LNCAP (cell line): ENCODE measurements around the gene TRIM8.

Experiments used
- CTCF ChIP-seq: fragments of 450-650 bp; IDR thresholded peaks from 2 replicates; pipeline ENCODE4 v1.5.1; 2017; ENCODE audit warnings: mild to moderate bottlenecking

Gene TRIM8

GRCh38 chr10:102656026-102656425, 11.7 kb downstream of the TRIM8 start:
- no peak for TF ChIP-seq CTCF

- TF ChIP-seq CTCF, result no peak
Measured at GRCh38 chr10:102656791-102657371, 12.6 kb downstream of the TRIM8 start.

- no peak for TF ChIP-seq CTCF
Measured at GRCh38 chr10:102657451-102657850, 13.2 kb downstream of the TRIM8 start.

DNA sequence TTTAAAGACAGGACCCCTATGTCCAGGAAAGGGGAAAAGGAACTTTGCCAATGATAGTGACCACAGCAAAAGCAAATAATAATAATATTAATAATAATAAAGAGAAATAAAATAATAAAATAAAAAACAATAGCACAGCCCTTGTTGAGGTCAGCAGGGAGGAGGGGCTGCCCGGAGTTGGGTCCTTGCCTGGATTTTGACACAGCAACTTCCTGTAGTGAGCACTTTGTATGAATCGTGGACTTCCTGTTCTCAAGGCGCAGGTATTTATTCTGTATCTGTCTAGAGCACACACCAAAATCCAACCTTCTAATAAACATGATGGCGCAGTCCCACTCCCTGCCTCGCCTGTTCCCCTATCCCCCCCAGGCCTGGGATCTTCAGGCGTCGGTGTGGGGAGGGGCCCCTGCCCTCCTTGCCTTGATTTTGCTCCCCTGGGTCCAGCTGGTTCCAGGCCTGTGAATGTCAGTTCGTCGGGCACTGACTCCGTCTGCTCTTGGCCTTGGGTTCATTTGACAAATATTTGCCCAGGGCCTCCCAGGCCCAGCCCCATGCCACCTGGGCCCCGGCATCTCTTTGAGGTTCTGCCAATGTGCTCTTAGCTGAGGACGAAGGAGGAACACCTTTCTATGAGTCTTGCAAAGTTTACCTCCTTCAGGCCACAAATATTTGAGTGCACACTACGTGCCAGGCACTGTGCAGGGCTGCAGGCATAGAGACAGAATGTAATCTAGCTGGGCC, 13.9 kb downstream of the TRIM8 start:
- no peak for TF ChIP-seq CTCF

DNA sequence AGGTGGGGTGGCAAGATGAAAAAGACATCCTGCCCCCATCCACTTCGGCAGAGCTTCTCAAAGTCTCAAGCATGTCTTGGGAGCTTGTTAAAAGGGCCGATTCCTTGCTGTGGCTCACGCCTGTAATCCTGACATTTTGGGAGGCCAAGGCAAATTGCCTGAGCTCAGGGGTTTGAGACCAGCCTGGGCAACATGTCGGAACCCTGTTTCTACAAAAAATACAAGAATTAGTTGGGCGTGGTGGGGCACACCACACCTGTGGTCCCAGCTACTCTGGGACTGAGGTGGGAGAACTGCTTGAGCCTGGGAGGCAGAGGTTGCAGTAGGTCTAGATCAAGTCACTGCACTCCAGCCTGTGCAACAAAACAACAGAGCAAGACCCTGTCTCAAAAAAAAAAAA, 14.5 kb downstream of the TRIM8 start:
- no peak for TF ChIP-seq CTCF

DNA sequence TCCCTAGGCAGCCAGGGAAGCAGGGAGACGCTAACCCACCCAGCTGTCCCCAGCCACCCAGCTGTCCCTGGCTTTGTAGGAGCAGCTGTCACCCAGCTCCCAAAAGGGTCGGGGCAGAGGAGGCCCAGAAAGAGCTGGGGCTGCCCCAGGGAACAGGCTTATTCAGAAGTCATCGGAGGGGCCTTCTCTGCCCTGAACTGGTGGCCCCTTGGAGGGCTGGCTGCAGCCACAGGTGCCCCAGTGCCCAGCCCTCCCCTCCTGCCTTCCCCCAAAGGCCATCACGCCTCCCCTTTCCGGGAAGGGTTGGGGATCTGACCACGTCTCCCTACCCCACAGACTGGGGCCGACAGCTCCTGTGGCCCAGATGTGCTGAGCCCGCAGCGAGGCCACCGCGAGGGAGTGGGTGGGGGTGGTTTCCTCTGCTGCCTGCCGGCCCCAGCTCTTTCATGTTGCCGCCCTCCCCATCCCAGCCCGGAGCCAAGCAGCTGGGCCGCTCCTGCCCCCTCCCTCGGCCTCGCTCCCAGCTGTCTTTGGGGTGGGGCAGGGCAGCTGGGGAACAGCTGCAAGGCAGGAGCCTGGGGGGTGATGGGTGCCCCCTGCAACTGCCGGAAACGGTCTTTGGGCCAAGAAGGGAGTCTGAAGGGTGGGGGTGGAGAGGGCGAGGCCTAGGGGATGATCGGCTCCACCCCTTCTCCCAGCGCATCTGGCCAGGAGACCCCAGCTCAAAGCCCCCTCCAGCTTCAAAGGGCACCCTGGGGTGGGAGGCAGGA, 16.8 kb downstream of the TRIM8 start:
- no peak for TF ChIP-seq CTCF

GRCh38 chr10:102661658-102662028, 17.4 kb downstream of the TRIM8 start:
- TF ChIP-seq CTCF, result no peak
